Measurements from ENCODE around the gene MYOM3. TPM values are rescaled to one million over a fixed set of nuclear protein-coding genes. Genes with fewer than 3 reads are reported as not detected.

MYOM3 gene
- total and polyA plus RNA-seq, 2 of the 13 experiments (the other 11 are each of a cell fraction or from before 2014, with no cell fraction given) = 5.8 to 15.3 TPM

- no peak for TF ChIP-seq ZNF460 (CRISPR knock-in tag; IDR thresholded peaks at IDR 0.05; ENCODE audit: borderline replicate concordance)
- no peak for TF ChIP-seq SP2 (CRISPR knock-in tag; IDR thresholded peaks at IDR 0.05)
- TF ChIP-seq NAIF1 (CRISPR knock-in tag; IDR thresholded peaks at IDR 0.05; ENCODE audit: borderline replicate concordance) = no peak
Observed at GRCh38 chr1:24157918-24158481, 46.1 kb upstream of the MYOM3 start (continued).

- DNase-seq (ENCODE audit: low spot score) = no peak
- H3K27ac ChIP-seq (ENCODE audit: extremely low read length, insufficient read depth, low read length) = no peak overlapping the region
- no peak overlapping the region for H3K4me2 ChIP-seq (ENCODE audit: low read depth, low read length)
- intact Hi-C loops (cut with micrococcal nuclease; ENCODE audit: unreplicated experiment) (no loop called here), in situ Hi-C loops (cut with HindIII; ENCODE audit: extremely low pct_ligation_motif_present, low pct_unique_long_range_greater_than_20kb) (no loop called here)
- H4K20me1 ChIP-seq (ENCODE audit: insufficient read depth, low read length) = no peaks in the 10 kb centered on the region
- no peaks in the 10 kb centered on the region for H3K79me2 ChIP-seq (ENCODE audit: insufficient read depth, low read length)
- no TSS peak for BruUV-seq (replicated peaks)
- CTCF ChIA-PET (ENCODE audit: low intra/inter-chr PET ratio, low total read pairs) = no interaction called here
- no peaks in the 10 kb centered on the region for H3K27me3 ChIP-seq (ENCODE audit: control insufficient read depth in 1 of 2, insufficient read depth in 2 of 2, low read length in 2 of 2)
- POLR2A ChIA-PET = no interaction called here
- peaks cover 19% of the 10 kb centered on the region for H3K4me1 ChIP-seq (ENCODE audit: insufficient read depth, low read length)
- 98% methylated on average over 12 of the region's 18 CpGs for WGBS (ENCODE audit: low lambda C conversion rate)
- H3K9me3 ChIP-seq (ENCODE audit: low read length) = no peaks in the 10 kb centered on the region
- H3K9ac ChIP-seq (ENCODE audit: insufficient read depth, low read depth, low read length) = no peak overlapping the region
- FAIRE-seq = no peak
- H2AFZ ChIP-seq (ENCODE audit: low read length) = no peak overlapping the region
- no peak for TF ChIP-seq ZNF367 (CRISPR knock-in tag; IDR thresholded peaks at IDR 0.05; ENCODE audit: borderline replicate concordance)
- H3K36me3 ChIP-seq (replicated peaks in 1 of 2; ENCODE audit: control insufficient read depth in 1 of 2, insufficient read depth in 2 of 2, low read length in 2 of 2) = peaks cover 2 to 13% of the 10 kb centered on the region in 2 experiments; a peak in 4 of 5 replicates
- no peak for ATAC-seq
- no peak overlapping the region for H3K4me3 ChIP-seq (replicated peaks in 1 of 3; ENCODE audit: insufficient read depth in 1 of 3, low read depth in 2 of 3, low read length in 3 of 3)
Observed at GRCh38 chr1:24156542-24157260, 44.8 kb upstream of the MYOM3 start.

All from HepG2 (cell line).